ENCODE results near the gene ADGRL1.
A peak's percentile ranks its signal among the peaks of the same experiment; 100 is the strongest.

Gene ADGRL1

DNA sequence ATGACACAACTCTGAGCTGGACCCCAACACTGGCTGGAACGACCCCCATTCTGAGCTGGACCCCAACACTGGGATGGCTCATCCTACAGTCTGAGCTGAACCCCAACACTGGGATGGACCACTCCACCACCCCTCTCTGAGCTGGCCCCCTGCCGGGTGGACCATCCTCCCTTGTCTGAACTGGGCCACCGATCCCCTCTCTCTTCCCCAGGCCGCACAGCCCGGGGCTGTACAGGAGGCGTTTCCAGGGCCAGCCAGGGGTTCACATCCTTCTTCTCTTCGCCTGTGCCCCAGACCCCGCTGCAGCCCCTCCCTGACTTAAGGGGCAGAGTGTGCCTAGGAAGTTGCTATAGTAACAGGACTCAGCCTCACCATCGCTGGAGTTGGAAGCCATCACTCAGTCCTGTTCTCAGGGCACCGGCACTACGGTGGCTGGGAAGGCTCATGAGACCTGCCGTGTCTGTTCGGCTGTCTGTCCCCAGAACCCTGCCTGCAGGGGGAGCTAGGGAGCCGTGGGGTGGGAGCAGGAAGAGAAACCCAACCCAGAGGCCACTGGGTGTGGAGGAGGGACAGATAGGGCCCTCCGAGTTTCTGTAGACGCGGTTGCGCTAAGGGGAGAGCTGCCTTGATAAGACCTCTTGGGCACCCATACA is 92.1 kb downstream of the ADGRL1 start:
- peaks cover 6% of the 10 kb centered on the region for H3K36me3 Mint-ChIP-seq
- peak in 1 of 2 donors; percentile 29 for DNase-seq (ENCODE audit: low spot score in 2 of 2)

DNA sequence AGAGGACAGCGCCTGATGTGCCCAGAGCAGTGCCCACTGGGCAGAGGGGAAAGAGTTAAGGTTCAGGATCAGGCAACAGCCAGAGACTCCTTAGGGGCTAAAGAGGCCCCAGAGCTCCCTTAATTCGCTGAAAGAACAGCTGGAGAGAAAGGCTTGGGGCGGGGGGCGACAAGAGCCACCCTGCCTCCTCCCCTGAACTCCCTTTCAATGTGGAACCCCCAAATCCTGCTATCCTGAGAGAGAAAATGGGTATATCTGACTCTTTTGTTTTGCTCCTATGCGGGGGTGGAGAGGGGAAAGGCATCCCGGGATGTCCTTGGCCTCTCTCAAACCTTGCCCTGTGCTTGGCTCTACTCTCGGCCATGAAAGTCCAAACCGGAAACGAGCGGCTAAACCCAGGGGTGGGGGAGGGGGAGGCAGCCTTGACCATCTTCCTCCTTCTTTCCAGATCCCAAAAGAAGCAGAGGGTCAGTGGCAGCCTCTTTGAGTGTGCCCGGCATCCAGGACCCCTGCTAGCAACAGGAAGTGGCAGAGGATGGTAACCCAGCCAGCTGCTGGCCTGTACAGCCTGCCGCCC is 93.1 kb downstream of the ADGRL1 start:
- H3K9me3 Mint-ChIP-seq: no peaks in the 10 kb centered on the region
- no peak overlapping the region for H3K4me3 Mint-ChIP-seq
- peaks cover 12% of the 10 kb centered on the region for H3K36me3 Mint-ChIP-seq
- DNase-seq (ENCODE audit: low spot score in 2 of 2) (no peak), ATAC-seq (no peak)
- peak overlapping the region; percentile 34 for H3K27ac Mint-ChIP-seq
- peaks cover 23% of the 10 kb centered on the region for H3K4me1 Mint-ChIP-seq

More for the DNA sequence above, 92.1 kb downstream of the ADGRL1 start:
- Mint-ChIP-seq H3K27ac (no peak overlapping the region), H3K4me1 (peaks cover 31% of the 10 kb centered on the region), H3K9me3 (no peaks in the 10 kb centered on the region), H3K4me3 (no peak overlapping the region)
- ATAC-seq: no peak

DNA sequence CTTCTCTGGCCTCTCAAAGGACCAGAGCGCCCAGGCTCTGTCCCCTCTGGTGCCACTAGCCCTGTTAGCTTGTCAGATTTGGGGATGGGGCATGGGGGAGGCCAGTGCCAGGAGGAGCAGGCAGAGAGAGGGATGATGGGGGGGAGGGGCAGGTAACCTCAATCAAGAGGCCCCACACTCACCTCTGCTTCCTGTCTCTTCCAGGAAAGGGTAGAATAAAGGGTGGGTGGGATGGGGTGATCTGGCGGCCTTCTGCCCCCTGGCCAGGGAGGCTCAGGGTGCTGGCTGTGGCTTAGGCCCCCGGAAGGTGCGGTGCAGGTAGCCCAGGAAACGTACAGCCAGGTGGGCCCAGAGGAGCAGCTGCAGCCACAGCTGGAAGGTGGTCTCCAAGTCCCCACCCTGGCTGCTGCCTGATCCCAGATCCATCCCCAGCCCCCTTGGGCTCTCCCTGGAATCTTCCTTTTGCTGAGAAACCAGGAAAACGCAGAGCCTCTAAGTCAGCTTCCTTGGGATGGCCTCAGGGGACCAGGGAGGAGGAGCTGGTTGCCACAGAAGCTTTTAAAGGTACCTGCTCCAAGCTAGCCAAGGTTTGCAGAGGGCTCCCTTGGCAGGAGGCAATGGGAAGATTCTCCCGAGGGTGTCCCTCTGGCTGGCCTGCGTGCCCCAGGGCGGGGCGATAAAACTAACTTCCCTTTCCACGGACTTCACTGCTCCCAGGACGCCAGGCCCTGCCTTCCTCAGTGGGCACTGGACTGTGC is 93.7 kb downstream of the ADGRL1 start:
- H3K4me3 Mint-ChIP-seq: no peak overlapping the region
- H3K36me3 Mint-ChIP-seq: peaks cover 12% of the 10 kb centered on the region
- no peak for DNase-seq (ENCODE audit: low spot score in 2 of 2)
- no peaks in the 10 kb centered on the region for H3K9me3 Mint-ChIP-seq
- peaks cover 23% of the 10 kb centered on the region for H3K4me1 Mint-ChIP-seq
- H3K27ac Mint-ChIP-seq: no peak overlapping the region
- no peak for ATAC-seq

DNA sequence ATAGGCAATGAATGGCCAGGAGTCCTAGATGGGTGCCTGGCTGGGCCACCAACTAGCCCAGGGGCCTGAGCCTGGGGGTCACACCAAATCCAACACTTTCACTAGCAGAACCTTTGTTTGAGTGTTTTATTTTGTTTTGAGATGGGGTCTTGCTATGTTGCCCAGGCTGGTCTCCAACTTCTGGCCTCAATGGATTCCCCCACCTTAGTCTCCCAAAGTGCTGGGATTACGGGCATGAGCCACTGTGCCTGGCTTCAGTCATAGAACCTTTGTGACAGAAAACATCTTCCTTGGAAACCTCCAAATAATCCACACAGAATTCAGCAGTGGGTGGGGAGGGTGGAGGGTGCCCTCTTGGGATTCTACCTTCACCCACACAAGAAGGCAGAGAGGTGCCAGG is 94.5 kb downstream of the ADGRL1 start:
- DNase-seq (ENCODE audit: low spot score in 2 of 2): no peak
- Mint-ChIP-seq H3K4me3 (no peak overlapping the region), H3K27ac (no peak overlapping the region), H3K9me3 (no peaks in the 10 kb centered on the region), H3K4me1 (peaks cover 18% of the 10 kb centered on the region), H3K36me3 (peaks cover 9% of the 10 kb centered on the region)
- no peak for ATAC-seq

DNA sequence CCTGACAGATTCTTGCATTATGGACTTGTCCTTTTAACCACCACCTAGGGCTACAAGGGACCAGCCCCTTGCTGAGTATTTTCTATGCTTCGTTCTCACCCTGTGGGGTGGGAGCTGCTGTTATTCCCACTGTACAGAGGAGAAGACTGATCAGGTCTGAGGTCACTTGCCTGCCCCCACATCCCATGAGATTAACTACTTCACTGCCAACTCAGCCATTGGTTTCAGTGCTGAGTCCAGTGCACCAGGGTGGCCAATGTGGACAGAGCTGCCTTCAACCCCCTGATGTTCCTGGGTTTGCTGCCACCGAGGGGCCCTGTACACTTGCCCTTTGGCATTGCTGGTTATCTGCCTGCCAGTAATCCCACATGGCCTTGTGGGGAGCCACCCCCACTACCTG is 95.3 kb downstream of the ADGRL1 start:
- no peak for DNase-seq (ENCODE audit: low spot score in 2 of 2)
- no peaks in the 10 kb centered on the region for H3K9me3 Mint-ChIP-seq
- no peak for ATAC-seq
- no peak overlapping the region for H3K4me3 Mint-ChIP-seq
- H3K27ac Mint-ChIP-seq: peak overlapping the region; percentile 17
- peaks cover 16% of the 10 kb centered on the region for H3K36me3 Mint-ChIP-seq
- peaks cover 10% of the 10 kb centered on the region for H3K4me1 Mint-ChIP-seq

DNA sequence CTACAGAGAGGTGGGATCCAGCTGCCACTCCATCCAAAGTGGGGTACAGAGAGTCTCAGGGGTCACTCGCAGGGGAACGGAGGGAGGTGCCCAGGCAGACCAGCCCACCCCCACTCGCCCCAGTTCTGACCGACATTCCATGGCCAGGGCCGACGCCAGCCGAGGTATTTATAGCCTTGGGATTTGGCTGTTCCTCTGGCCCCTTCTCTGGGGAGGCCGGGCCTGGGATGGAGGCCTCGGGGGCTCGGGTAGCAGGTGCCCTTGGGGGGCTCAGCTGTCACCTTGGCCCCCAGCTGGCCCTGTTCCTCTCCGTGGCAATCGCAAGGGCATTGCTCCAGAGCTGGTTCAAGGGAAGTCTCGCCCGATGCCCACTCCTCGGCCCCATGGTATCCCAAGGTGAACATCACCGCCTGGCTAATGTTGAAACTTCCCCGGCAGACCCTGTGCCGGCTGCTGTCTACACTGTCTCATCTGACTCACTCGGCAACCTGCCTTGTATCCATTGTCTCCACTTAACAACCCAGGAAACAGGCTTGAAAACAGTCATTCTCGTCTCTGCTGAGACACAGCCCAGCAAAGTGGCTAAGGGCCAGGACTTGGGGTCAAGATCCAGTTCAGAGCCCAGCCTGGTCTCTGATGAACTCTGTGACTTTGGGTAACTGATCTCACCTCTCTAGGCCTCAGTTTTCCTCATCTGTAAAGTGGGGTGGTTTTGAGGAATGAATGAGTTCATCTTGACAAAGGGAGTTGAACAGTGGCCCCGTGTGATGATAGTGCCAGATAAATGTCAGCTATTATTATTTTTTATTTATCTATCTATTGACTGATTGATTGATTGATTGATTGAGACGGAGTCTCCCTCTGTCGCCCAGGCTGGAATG is 98.1 kb downstream of the ADGRL1 start:
- no peaks in the 10 kb centered on the region for H3K4me1 Mint-ChIP-seq
- ATAC-seq: no peak
- no peak for DNase-seq (ENCODE audit: low spot score in 2 of 2)
- H3K9me3 Mint-ChIP-seq: no peaks in the 10 kb centered on the region
- H3K36me3 Mint-ChIP-seq: peaks cover 44% of the 10 kb centered on the region
- no peak overlapping the region for H3K27ac Mint-ChIP-seq
- no peak overlapping the region for H3K4me3 Mint-ChIP-seq

DNA sequence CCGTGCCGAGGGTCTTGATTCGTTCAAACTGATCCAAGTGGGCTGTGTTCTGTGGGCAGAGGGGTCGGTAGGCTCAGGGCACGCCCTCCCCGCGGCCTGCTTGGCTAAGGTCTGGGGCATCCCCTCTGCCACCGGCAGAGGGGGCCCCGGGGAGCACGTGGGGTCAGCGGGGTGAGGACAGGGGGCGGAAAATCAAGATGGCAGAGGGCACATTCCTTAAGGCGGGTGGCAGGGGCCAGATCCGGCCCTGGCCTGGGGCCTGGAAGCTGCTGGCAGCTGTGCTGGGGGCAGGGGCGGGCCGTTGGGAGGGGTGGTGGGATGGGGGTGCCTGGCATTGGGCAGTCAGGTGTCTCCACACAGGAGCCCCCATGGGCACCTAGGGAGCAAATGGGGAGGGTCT is 99.1 kb downstream of the ADGRL1 start:
- H3K4me3 Mint-ChIP-seq: no peak overlapping the region
- no peak for DNase-seq (ENCODE audit: low spot score in 2 of 2)
- H3K4me1 Mint-ChIP-seq: no peaks in the 10 kb centered on the region
- H3K9me3 Mint-ChIP-seq: no peaks in the 10 kb centered on the region
- ATAC-seq: no peak
- H3K27ac Mint-ChIP-seq: no peak overlapping the region
- H3K36me3 Mint-ChIP-seq: peaks cover 50% of the 10 kb centered on the region

DNA sequence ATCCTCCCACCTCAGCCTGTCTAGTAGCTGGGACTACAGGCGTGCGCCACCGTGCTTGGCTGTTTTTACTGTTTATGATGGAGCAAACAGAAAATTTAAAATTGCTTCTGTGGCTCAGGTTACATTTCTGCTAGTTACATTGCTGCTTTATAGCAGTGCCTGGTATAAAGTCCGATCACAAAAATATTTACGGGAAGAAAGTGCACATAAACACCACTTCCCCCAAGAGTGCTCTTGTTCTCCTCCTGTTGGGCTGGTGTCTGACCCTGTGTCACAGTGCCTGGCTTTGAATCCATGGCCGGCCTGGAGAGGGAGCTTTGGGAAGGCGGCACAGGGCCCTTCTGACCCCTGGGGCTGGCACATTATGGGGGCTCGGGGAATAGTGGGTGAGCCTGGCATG is 100.3 kb downstream of the ADGRL1 start:
- H3K27ac Mint-ChIP-seq: no peak overlapping the region
- no peak overlapping the region for H3K4me3 Mint-ChIP-seq
- DNase-seq (ENCODE audit: low spot score in 2 of 2) (no peak), ATAC-seq (no peak)
- H3K9me3 Mint-ChIP-seq: no peaks in the 10 kb centered on the region
- peaks cover 50% of the 10 kb centered on the region for H3K36me3 Mint-ChIP-seq
- H3K4me1 Mint-ChIP-seq: no peaks in the 10 kb centered on the region

DNA sequence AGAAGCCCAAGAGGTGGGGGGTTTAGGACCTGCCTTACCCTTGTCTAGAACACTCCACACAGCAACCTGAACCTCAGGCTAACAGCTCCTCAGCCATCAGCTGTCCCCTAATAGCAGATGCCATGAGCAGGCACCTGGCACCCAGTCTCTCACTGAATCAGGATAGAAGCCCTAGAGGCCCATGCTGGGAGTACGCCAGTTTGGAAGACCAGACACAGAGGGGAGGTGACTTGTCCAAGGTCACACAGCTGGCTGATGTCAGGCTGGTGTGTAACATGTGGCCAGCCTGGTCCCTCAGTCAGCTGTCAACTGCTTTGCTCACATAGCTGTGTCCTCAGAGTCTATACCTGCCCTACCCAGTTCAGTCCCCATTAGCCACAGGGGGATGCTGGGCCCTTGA is 102.7 kb downstream of the ADGRL1 start:
- Mint-ChIP-seq H3K4me1 (no peaks in the 10 kb centered on the region), H3K27ac (no peak overlapping the region), H3K4me3 (no peak overlapping the region), H3K9me3 (no peaks in the 10 kb centered on the region), H3K36me3 (peaks cover 67% of the 10 kb centered on the region)
- no peak for DNase-seq (ENCODE audit: low spot score in 2 of 2)
- ATAC-seq: no peak

DNA sequence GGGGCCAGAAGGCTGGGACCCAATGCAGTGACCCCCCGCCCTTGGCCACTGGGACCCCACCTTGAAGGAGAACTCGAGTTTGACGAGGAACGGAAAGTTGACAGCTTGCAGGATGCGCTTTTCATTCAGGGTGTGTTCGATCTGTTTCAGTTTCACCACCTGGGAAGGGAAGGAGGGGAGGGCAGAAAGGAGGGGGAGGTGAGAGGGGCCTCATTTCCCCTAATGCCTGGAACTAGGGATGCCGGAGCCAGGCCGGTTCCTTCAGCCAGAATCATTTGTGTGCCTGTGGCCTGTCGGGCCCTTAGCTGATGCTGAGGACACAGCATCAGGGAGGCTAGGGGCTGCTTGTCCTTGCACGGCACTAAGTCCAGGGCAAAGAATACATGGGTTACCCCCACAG is 103.2 kb downstream of the ADGRL1 start:
- ATAC-seq (no peak), DNase-seq (ENCODE audit: low spot score in 2 of 2) (no peak)
- Mint-ChIP-seq H3K36me3 (peaks cover 69% of the 10 kb centered on the region), H3K9me3 (no peaks in the 10 kb centered on the region), H3K4me1 (no peaks in the 10 kb centered on the region), H3K4me3 (no peak overlapping the region), H3K27ac (no peak overlapping the region)

DNA sequence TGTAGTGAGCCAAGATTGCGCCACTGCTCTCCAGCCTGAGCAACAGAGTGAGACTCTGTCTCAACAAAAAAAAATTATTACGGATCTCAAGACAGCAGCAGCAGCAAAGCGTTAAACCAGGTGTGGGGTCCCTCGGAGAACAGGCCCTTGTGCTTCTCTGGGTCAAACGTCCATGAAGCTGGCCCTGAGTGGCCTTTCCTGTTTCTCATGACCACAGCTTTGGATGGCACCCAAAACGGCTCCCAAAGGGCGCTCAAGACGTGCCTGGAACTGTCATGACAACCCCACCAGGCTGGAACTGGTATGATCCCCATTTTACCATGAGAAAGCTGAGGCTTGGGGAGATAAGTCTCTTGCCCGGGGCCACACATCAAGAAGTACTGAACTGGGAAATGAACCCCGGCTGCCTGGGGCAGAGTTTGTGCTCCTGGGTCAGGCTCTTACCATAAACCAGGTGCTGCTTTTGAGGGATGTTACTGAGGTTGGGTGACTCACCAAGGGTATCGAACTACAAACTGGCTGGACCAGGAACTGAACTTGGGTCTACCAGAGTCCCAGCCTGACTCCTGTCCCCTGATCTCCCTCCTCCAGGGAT is 103.8 kb downstream of the ADGRL1 start:
- H3K9me3 Mint-ChIP-seq: no peaks in the 10 kb centered on the region
- no peak for ATAC-seq

DNA sequence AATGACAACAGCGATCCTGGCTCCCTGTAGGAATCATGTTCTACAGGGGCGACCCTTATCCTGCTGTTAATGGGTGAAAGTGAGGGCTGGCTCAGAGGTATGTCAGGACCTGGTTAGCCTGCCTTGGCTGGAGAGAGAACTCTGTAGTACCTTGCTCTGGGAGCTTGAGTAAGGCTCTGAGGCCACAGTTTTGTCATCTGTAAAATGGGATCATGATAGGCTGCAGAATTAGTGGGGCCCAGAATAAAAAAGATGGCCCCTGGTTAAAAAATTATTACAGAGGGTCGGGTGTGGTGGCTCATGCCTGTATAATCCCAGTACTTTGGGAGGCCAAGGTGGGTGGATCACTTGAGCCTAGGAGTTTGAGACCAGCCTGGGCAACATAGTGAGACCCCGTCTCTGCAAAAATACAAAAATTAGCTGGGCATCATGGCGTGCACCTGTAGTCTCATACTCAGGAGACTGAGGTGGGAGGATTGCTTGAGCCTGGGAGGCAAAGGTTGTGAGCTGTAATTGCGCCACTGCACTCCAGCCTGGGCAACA is 104.9 kb downstream of the ADGRL1 start:
- Mint-ChIP-seq H3K4me3 (no peak overlapping the region), H3K4me1 (no peaks in the 10 kb centered on the region), H3K27ac (no peak overlapping the region), H3K36me3 (peaks cover 76% of the 10 kb centered on the region), H3K9me3 (no peaks in the 10 kb centered on the region)
- ATAC-seq (no peak), DNase-seq (ENCODE audit: low spot score in 2 of 2) (no peak)

More for the DNA sequence above, 103.8 kb downstream of the ADGRL1 start:
- no peak overlapping the region for H3K4me3 Mint-ChIP-seq
- H3K4me1 Mint-ChIP-seq: no peaks in the 10 kb centered on the region
- no peak for DNase-seq (ENCODE audit: low spot score in 2 of 2)
- H3K36me3 Mint-ChIP-seq: peaks cover 74% of the 10 kb centered on the region
- H3K27ac Mint-ChIP-seq: no peak overlapping the region

Measured in stimulated activated effector memory CD8-positive, alpha-beta T cell treated with anti-CD3 and anti-CD28 coated beads, Interleukin-12 subunit alpha, Interleukin-12 subunit beta, amount 100 ng/mL, for 72 hours (primary cell).